WTC11 (cell line): ENCODE results near the gene GPX1.

Experiments
- CREB1 ChIP-seq: sonication (generic); formaldehyde crosslinking; IDR thresholded peaks from 2 replicates; pipeline ENCODE4 v1.8.0; 2023; ENCODE audit warnings: mild to moderate bottlenecking, missing genetic modification reagents
- E2F4 ChIP-seq: sonication (generic); formaldehyde crosslinking; IDR thresholded peaks from 2 replicates; pipeline ENCODE4 v1.8.1; 2022; ENCODE audit warnings: low read depth, mild to moderate bottlenecking, moderate library complexity, missing genetic modification reagents, borderline replicate concordance
- FOXJ3 ChIP-seq: sonication (generic); formaldehyde crosslinking; IDR thresholded peaks from 2 replicates; pipeline ENCODE4 v1.9.0; 2021; ENCODE audit warnings: missing genetic modification reagents, mild to moderate bottlenecking, borderline replicate concordance
- GABPB1 ChIP-seq: sonication (generic); formaldehyde crosslinking; IDR thresholded peaks from 2 replicates; pipeline ENCODE4 v1.8.1; 2023; ENCODE audit warnings: mild to moderate bottlenecking, missing genetic modification reagents
- MAX ChIP-seq: sonication (generic); formaldehyde crosslinking; IDR thresholded peaks from 2 replicates; pipeline ENCODE4 v1.8.0; 2022; ENCODE audit warnings: mild to moderate bottlenecking, missing genetic modification reagents
- MYBL2 ChIP-seq: sonication (generic); formaldehyde crosslinking; IDR thresholded peaks from 2 replicates; pipeline ENCODE4 v1.8.1; 2023; ENCODE audit warnings: mild to moderate bottlenecking, moderate library complexity, missing genetic modification reagents
- NFYB ChIP-seq: sonication (generic); formaldehyde crosslinking; conservative IDR thresholded peaks from 2 replicates; pipeline ENCODE4 v1.8.0; 2022; ENCODE audit warnings: low read depth, missing genetic modification reagents
- SP1 ChIP-seq: sonication (generic); formaldehyde crosslinking; conservative IDR thresholded peaks from 2 replicates; pipeline ENCODE4 v1.8.1; 2022; ENCODE audit warnings: missing genetic modification reagents
- TP53 ChIP-seq: sonication (generic); formaldehyde crosslinking; IDR thresholded peaks from 2 replicates; pipeline ENCODE4 v1.8.1; 2023; ENCODE audit warnings: mild to moderate bottlenecking, missing genetic modification reagents
- ZNF263 ChIP-seq: sonication (generic); formaldehyde crosslinking; IDR thresholded peaks from 2 replicates; pipeline ENCODE4 v1.8.1; 2022; ENCODE audit warnings: low read depth, mild to moderate bottlenecking, moderate library complexity, missing genetic modification reagents
- ZNF396 ChIP-seq: fragments of 250-450 bp; sonication (Bioruptor Pico); IDR thresholded peaks from 2 replicates; pipeline ENCODE4 v1.8.0; 2021; ENCODE audit warnings: mild to moderate bottlenecking, moderate library complexity, borderline replicate concordance
- TF ChIP-seq, protein P1 (sequence below): fragments of 200-600 bp; IDR thresholded peaks from 2 replicates; pipeline ENCODE4 v1.8.0; 2022; ENCODE audit warnings: antibody characterized with exemption
- TF ChIP-seq, protein P2 (sequence below): sonication (generic); formaldehyde crosslinking; conservative IDR thresholded peaks from 2 replicates; pipeline ENCODE4 v1.8.1; 2022; ENCODE audit warnings: mild to moderate bottlenecking, missing genetic modification reagents

- TF ChIP-seq, protein P1, sequence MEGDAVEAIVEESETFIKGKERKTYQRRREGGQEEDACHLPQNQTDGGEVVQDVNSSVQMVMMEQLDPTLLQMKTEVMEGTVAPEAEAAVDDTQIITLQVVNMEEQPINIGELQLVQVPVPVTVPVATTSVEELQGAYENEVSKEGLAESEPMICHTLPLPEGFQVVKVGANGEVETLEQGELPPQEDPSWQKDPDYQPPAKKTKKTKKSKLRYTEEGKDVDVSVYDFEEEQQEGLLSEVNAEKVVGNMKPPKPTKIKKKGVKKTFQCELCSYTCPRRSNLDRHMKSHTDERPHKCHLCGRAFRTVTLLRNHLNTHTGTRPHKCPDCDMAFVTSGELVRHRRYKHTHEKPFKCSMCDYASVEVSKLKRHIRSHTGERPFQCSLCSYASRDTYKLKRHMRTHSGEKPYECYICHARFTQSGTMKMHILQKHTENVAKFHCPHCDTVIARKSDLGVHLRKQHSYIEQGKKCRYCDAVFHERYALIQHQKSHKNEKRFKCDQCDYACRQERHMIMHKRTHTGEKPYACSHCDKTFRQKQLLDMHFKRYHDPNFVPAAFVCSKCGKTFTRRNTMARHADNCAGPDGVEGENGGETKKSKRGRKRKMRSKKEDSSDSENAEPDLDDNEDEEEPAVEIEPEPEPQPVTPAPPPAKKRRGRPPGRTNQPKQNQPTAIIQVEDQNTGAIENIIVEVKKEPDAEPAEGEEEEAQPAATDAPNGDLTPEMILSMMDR, result no peak
- TF ChIP-seq TP53 (no peak), ZNF396 (CRISPR knock-in tag) (no peak), MYBL2 (CRISPR knock-in tag) (no peak), NFYB (CRISPR knock-in tag) (no peak), CREB1 (CRISPR knock-in tag) (no peak), MAX (CRISPR knock-in tag) (no peak), FOXJ3 (CRISPR knock-in tag) (no peak), E2F4 (CRISPR knock-in tag) (no peak), ZNF263 (CRISPR knock-in tag) (no peak), SP1 (CRISPR knock-in tag) (no peak), GABPB1 (CRISPR knock-in tag) (no peak)
- TF ChIP-seq, protein P2, sequence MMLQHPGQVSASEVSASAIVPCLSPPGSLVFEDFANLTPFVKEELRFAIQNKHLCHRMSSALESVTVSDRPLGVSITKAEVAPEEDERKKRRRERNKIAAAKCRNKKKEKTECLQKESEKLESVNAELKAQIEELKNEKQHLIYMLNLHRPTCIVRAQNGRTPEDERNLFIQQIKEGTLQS, result no peak
Measured at GRCh38 chr3:49333916-49334633, 24.1 kb downstream of the GPX1 start.
